ENCODE measurements around the gene ADGRG6.

GRCh38 chr6:142417331-142417750 lies 115.5 kb downstream of the ADGRG6 start:
- no peak for TF ChIP-seq ELF4 (IDR thresholded peaks at IDR 0.05)
- TF ChIP-seq FOXM1 (IDR thresholded peaks at IDR 0.05; ENCODE audit: borderline replicate concordance), result no peak
- TF ChIP-seq ARNT (IDR thresholded peaks at IDR 0.05), result no peak
- no peak for TF ChIP-seq ZNF384 (IDR thresholded peaks at IDR 0.05)
- no peak for TF ChIP-seq SP1 (IDR thresholded peaks at IDR 0.05)
- no peak for TF ChIP-seq BHLHE40 (IDR thresholded peaks at IDR 0.05; ENCODE audit: borderline replicate concordance)
- TF ChIP-seq TARDBP (IDR thresholded peaks at IDR 0.05), result no peak
- TF ChIP-seq SUZ12 (IDR thresholded peaks at IDR 0.05), result no peak
- TF ChIP-seq PKNOX1 (IDR thresholded peaks at IDR 0.05), result no peak
- TF ChIP-seq CTBP1 (IDR thresholded peaks at IDR 0.05; ENCODE audit: borderline replicate concordance), result no peak
- TF ChIP-seq HDGF (IDR thresholded peaks at IDR 0.05; ENCODE audit: borderline replicate concordance), result no peak

Measured in HEK293T (cell line).